ENCODE results near the gene PRKAG1. TPM values are rescaled to one million over a fixed set of nuclear protein-coding genes. Genes with fewer than 3 reads are reported as not detected.

PRKAG1 gene
- total RNA-seq, 4 donors from 2014 or later: 52.0 to 70.6 (median 64.3) TPM

DNA sequence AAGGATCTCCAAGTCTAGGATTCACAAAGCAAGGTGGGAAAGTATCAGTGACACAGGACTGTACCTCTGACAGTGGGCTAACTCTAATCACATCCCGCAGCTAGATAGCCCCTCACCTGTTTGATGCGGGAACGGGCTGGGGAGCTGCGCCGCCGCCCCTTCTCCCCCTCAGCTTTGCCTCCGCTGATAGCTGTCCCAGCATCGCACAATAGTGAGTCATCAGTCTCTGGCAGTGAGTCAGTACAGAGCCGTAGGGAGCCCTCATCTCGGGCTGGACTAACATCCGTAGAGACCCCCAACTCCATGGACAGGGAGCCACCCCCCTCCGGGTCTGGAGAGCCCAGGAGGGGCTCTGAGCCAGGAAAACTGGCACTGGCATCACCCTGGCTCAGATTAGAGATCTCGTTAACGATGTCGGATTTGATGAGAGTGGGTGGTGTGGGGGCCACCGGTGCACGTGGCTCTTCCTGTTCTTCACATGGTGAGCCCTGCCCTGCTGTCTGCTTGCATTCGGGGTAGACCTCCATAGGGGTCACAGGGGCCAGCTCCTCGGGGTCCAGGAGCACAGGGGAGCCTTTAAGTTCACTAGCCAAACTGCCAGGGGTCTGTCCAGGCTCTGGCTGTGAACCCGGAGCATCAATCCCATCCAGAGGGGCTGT lies 31.1 kb upstream of the PRKAG1 start:
- Histone ChIP-seq H3K4me1 (peaks cover 0 to 3% (median 2%) of the 10 kb centered on the region in 4 donors), H3K27me3 (no peaks in the 10 kb centered on the region), H3K27ac (replicated peaks in 1 of 4) (no peak overlapping the region), H3K4me3 (no peak overlapping the region), H3K36me3 (peaks cover 92 to 100% (median 100%) of the 10 kb centered on the region in 4 donors), H3K9me3 (no peaks in the 10 kb centered on the region)
- WGBS: 71% methylated on average over 17 of the region's 20 CpGs
- DNase-seq (ENCODE audit: extremely low spot score): no peak
- intact Hi-C loops (cut with DNase I): no loop called here
- no peak for TF ChIP-seq EP300 (IDR thresholded peaks at IDR 0.05)
- peak in 1 of 2 donors; percentile 4 for TF ChIP-seq POLR2AphosphoS5 (IDR thresholded peaks at IDR 0.05)

DNA sequence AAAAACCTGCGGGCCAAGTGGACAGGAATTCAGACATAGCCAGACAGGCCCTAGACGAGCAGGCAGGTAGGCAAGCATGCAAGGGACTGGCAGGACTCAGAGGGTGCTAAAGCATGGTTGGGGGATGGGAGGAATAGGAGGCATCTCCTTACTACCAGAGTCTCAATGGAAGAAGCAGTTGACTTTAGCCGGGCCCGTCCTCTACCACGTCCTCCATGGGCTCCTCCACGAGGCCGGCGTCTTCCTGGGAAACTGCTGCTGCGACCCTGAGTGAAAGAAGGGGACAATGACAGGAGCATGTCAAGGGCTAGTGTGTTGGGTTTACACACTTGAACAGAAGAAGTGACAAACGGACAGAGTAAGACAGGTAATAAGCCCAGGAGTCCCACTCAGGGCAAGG lies 30.4 kb upstream of the PRKAG1 start:
- H3K4me1 ChIP-seq: no peaks in the 10 kb centered on the region
- no peaks in the 10 kb centered on the region for H3K27me3 ChIP-seq
- no peak overlapping the region for H3K4me3 ChIP-seq
- no peak overlapping the region for H3K27ac ChIP-seq (replicated peaks in 1 of 4)
- no peaks in the 10 kb centered on the region for H3K9me3 ChIP-seq
- DNase-seq (ENCODE audit: extremely low spot score): no peak
- H3K36me3 ChIP-seq: peaks cover 92 to 100% (median 100%) of the 10 kb centered on the region in 4 donors
- intact Hi-C loops (cut with DNase I): no loop called here
- 91% methylated on average over 10 of the region's 10 CpGs for WGBS
- TF ChIP-seq EP300 (IDR thresholded peaks at IDR 0.05) (no peak), POLR2AphosphoS5 (IDR thresholded peaks at IDR 0.05) (no peak), POLR2A (IDR thresholded peaks at IDR 0.05; ENCODE audit: low read depth) (no peak)
- TF ChIP-seq, protein P1, sequence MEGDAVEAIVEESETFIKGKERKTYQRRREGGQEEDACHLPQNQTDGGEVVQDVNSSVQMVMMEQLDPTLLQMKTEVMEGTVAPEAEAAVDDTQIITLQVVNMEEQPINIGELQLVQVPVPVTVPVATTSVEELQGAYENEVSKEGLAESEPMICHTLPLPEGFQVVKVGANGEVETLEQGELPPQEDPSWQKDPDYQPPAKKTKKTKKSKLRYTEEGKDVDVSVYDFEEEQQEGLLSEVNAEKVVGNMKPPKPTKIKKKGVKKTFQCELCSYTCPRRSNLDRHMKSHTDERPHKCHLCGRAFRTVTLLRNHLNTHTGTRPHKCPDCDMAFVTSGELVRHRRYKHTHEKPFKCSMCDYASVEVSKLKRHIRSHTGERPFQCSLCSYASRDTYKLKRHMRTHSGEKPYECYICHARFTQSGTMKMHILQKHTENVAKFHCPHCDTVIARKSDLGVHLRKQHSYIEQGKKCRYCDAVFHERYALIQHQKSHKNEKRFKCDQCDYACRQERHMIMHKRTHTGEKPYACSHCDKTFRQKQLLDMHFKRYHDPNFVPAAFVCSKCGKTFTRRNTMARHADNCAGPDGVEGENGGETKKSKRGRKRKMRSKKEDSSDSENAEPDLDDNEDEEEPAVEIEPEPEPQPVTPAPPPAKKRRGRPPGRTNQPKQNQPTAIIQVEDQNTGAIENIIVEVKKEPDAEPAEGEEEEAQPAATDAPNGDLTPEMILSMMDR (IDR thresholded peaks at IDR 0.05): no peak

DNA sequence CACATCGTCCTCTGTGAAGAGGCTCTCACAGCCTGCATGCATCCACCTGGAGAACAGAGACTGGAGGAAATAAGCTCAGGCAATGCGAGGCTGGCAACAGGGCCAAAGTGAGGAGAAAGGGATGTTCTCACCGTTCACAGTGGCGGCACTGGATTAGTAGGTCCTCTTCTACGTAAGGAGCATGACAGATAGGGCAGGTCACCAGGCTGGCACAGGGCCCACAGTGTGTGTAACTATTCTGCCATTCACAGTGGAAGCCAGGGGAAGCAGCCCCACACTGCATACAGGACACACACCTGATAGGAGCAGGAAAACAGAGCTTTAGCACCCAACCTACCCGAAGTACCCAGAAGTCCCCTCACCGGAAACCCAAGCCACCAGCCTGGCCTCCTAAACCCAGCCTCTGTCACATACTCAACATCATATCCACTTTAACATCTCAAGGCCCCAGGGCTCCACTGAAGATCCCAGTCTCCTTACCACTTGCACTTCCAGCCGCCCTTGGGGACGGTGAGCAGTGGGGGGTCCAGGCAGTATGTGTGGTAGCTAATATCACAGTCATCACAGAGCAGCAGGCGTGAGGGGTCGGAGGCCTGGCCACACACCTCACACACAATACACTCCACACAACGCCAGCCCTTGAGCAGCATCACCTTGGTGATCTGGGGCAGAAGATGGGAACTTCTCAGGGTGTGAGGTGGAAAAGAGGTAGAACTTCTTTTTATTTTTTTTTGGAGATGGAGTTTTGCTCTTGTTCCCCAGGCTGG lies 27.7 kb upstream of the PRKAG1 start:
- intact Hi-C loops (cut with DNase I): no loop called here
- TF ChIP-seq EP300 (IDR thresholded peaks at IDR 0.05) (no peak), POLR2A (IDR thresholded peaks at IDR 0.05; ENCODE audit: low read depth) (no peak), POLR2AphosphoS5 (IDR thresholded peaks at IDR 0.05) (no peak)
- TF ChIP-seq, protein P1 (IDR thresholded peaks at IDR 0.05): no peak
- Histone ChIP-seq H3K4me1 (no peaks in the 10 kb centered on the region), H3K27me3 (no peaks in the 10 kb centered on the region), H3K27ac (replicated peaks in 1 of 4) (no peak overlapping the region), H3K9me3 (no peaks in the 10 kb centered on the region), H3K4me3 (no peak overlapping the region), H3K36me3 (peaks cover 91 to 100% (median 100%) of the 10 kb centered on the region in 4 donors)
- WGBS: 98% methylated on average over 11 of the region's 12 CpGs
- no peak for DNase-seq (ENCODE audit: extremely low spot score)

GRCh38 chr12:49044660-49045059 lies 26.1 kb upstream of the PRKAG1 start:
- Histone ChIP-seq H3K4me1 (no peaks in the 10 kb centered on the region), H3K36me3 (peaks cover 88 to 100% (median 100%) of the 10 kb centered on the region in 4 donors), H3K9me3 (no peaks in the 10 kb centered on the region), H3K27me3 (no peaks in the 10 kb centered on the region), H3K27ac (replicated peaks in 1 of 4) (no peak overlapping the region), H3K4me3 (no peak overlapping the region)
- DNase-seq (ENCODE audit: extremely low spot score): no peak
- intact Hi-C loops (cut with DNase I): no loop called here
- TF ChIP-seq POLR2AphosphoS5 (IDR thresholded peaks at IDR 0.05): no peak
- TF ChIP-seq, protein P1 (IDR thresholded peaks at IDR 0.05): no peak
- TF ChIP-seq POLR2A (IDR thresholded peaks at IDR 0.05; ENCODE audit: low read depth): no peak
- no peak for TF ChIP-seq EP300 (IDR thresholded peaks at IDR 0.05)
- WGBS: 89% methylated on average over 12 of the region's 12 CpGs

DNA sequence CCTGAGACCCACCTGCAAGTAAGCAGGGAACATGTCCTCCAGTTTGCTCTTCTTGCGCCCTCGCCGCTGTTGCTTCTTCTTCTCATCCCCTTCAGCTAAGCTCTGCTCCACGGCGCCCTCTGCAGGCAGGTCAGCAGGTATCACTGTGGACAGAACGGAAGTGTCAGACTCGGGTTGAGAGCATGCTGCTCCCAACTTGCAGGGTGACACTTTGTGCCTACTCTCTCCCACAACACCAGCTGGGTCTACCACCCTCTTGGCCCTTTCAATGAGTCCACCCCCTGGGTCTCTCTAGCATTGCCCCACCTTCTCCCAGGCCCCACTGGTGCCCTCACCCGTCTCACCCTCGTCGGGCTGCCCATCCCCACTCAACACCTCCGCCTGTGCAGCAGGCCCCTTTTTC lies 25.3 kb upstream of the PRKAG1 start:
- Histone ChIP-seq H3K4me1 (no peaks in the 10 kb centered on the region), H3K36me3 (peaks cover 91 to 100% (median 100%) of the 10 kb centered on the region in 4 donors), H3K27ac (replicated peaks in 1 of 4) (no peak overlapping the region), H3K27me3 (no peaks in the 10 kb centered on the region), H3K9me3 (no peaks in the 10 kb centered on the region), H3K4me3 (no peak overlapping the region)
- intact Hi-C loops (cut with DNase I): no loop called here
- 65% methylated on average over 11 of the region's 11 CpGs for WGBS
- no peak for TF ChIP-seq POLR2AphosphoS5 (IDR thresholded peaks at IDR 0.05)
- no peak for TF ChIP-seq EP300 (IDR thresholded peaks at IDR 0.05)
- no peak for TF ChIP-seq POLR2A (IDR thresholded peaks at IDR 0.05; ENCODE audit: low read depth)
- TF ChIP-seq, protein P1 (IDR thresholded peaks at IDR 0.05): peak; percentile 32 to 73 (median 41)
- no peak for DNase-seq (ENCODE audit: extremely low spot score)
